ENCODE results near the gene RRAD.

- TF ChIP-seq CTCF (tag by site-specific recombination; IDR thresholded peaks at IDR 0.05) (no peak), GLI2 (tag by site-specific recombination; IDR thresholded peaks at IDR 0.05; ENCODE audit: borderline replicate concordance, low read depth) (no peak), BCL6B (tag by site-specific recombination; IDR thresholded peaks at IDR 0.05) (no peak)
These were observed 25.1 kb upstream of the RRAD start for GRCh38 chr16:66950437-66950836.

Measured in HEK293 (cell line).